GM19351 (cell line): ENCODE results near the gene ZNF385A.
A peak's percentile ranks its signal among the peaks of the same experiment; 100 is the strongest.
"Not testable (repeated sequence)": the region's sequence is repeated elsewhere in the genome, so short reads cannot be mapped to it uniquely, and the experiment has no call there.

Experiments
- ATAC-seq: cut with Tn5 transposase; IDR thresholded peaks from one replicate; pipeline ENCODE4 v1.9.1; 2021; ENCODE audit warnings: mild to moderate bottlenecking, moderate library complexity; ENCODE audit not compliant: unreplicated experiment

Gene ZNF385A

GRCh38 chr12:54333420-54334034 lies 51.0 kb downstream of the ZNF385A start:
- no peak for ATAC-seq

GRCh38 chr12:54331461-54331860 lies 53.1 kb downstream of the ZNF385A start:
- ATAC-seq: no peak

- no peak for ATAC-seq
Measured at GRCh38 chr12:54330442-54330841, 54.1 kb downstream of the ZNF385A start.

- no peak for ATAC-seq
Measured at GRCh38 chr12:54329759-54330158, 54.8 kb downstream of the ZNF385A start.

- no peak for ATAC-seq
Measured at GRCh38 chr12:54328595-54329337, 55.8 kb downstream of the ZNF385A start.

GRCh38 chr12:54325442-54326109 lies 59.0 kb downstream of the ZNF385A start:
- ATAC-seq: not testable (repeated sequence)

GRCh38 chr12:54324617-54325441 lies 59.7 kb downstream of the ZNF385A start, which contains the start of gene COPZ1:
Gene COPZ1, plus strand, starts transcription at chr12:54325131. Its CDS starts 33 bp downstream, at chr12:54325164.
- ATAC-seq: peak; percentile 99

- ATAC-seq: no peak
Measured at GRCh38 chr12:54321363-54321762, 63.2 kb downstream of the ZNF385A start.
